Left lobe of liver (tissue), 2 donors: ENCODE results near the gene TAF5L. TPM values are rescaled to one million over a fixed set of nuclear protein-coding genes. Genes with fewer than 3 reads are reported as not detected.
"Not testable (repeated sequence)": the region's sequence is repeated elsewhere in the genome, so short reads cannot be mapped to it uniquely, and the experiment has no call there.

Experiments
- ATAC-seq: fragments of 200-7000 bp; cut with Tn5 transposase; one replicate; pipeline ENCODE4 v1.9.1; 2020; ENCODE audit warnings: mild to moderate bottlenecking, moderate library complexity
- DNase-seq: peaks from one replicate; pipeline ENCODE4 v3.0.0-alpha.2; 2020; ENCODE audit warnings: low spot score
- total RNA-seq: library from RNA; stranded (reverse); gene quantifications from one replicate; pipeline ENCODE4 v1.2.1, GENCODE V29; 2021
- donor health status: DM: no; HTN: no; CAD: no; lungs with moderate emphysema.
- donor health status: DM: no; HTN: yes; CAD: no.

The TAF5L gene
- total RNA-seq, 1 donor from 2014 or later: 9.0 TPM

- no peak for ATAC-seq
Measured at GRCh38 chr1:229613938-229614337, 12.0 kb downstream of the TAF5L start.

GRCh38 chr1:229608590-229608989 lies 17.3 kb downstream of the TAF5L start:
- no peak for DNase-seq

More at GRCh38 chr1:229613938-229614337, 12.0 kb downstream of the TAF5L start:
- no peak for DNase-seq

DNA sequence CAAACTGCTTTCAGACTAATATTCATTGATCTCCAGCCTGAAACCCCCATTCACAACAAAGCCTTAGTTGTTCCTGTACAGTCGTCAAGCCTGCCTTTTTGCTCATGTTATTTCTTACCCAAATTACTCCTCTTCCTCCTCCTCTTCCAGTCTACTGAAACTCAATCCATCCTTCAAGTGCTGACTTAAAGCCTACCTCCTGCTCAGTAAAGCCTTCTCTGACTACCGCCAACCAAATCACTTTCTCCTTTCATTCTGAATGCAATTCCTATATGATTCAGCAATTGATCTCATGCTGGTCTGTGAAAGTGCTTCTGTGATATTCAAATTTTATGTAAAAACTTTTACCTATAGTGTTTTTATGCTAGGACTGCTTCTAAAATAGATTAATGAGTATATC lies 18.6 kb downstream of the TAF5L start:
- DNase-seq (no peak), ATAC-seq (no peak)

More at GRCh38 chr1:229608590-229608989, 17.3 kb downstream of the TAF5L start:
- no peak for ATAC-seq

DNA sequence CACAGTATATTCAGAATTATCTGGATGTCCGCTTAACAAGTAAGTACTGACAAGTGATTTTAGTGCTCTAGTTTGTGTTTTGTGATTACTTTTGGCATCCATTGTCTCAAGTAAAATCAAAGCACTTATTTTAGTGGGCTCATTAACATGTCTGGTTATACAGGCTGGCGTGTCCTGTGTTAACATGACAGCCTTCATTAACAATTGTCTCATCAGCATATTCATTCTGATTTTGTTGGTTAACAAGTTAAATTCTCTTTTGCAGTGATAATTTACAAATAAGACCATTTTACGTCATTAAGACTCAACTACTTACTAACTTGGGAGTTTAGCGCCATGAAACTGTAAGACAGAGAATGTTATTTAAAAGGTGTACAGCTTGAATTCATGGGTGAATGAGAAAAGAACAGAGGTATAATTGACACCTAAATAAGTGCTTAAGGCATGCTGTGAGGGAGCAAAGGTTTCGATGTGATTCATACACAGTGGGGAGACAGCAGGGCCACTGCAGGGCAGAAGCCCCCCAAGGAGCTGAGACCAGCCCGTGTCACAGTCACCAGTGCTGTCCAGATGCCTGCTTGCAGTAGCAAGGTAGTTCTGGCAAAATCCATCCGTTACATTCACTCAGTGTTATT lies 22.4 kb downstream of the TAF5L start:
- ATAC-seq: no peak

DNA sequence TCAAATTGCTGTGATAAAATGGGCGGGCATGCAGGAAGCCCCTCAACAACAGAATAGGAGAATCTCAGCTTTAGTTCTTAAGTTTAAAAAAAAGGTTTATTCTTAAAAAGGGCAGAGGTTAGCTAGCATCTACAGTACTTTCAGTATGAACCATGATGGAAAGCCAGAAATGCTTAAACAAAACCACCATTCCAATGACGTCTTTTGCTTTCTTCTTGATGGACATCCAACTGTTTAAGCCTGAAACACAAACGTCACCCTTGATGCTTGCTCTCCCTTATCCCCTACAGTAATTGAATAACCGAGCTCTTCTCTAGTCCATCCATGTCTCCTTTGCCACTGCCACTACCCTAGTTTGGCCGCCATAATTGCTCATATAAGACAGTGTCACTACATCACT lies 25.7 kb downstream of the TAF5L start:
- no peak for DNase-seq
- ATAC-seq: no peak

More for the DNA sequence above, 22.4 kb downstream of the TAF5L start:
- DNase-seq: no peak

DNA sequence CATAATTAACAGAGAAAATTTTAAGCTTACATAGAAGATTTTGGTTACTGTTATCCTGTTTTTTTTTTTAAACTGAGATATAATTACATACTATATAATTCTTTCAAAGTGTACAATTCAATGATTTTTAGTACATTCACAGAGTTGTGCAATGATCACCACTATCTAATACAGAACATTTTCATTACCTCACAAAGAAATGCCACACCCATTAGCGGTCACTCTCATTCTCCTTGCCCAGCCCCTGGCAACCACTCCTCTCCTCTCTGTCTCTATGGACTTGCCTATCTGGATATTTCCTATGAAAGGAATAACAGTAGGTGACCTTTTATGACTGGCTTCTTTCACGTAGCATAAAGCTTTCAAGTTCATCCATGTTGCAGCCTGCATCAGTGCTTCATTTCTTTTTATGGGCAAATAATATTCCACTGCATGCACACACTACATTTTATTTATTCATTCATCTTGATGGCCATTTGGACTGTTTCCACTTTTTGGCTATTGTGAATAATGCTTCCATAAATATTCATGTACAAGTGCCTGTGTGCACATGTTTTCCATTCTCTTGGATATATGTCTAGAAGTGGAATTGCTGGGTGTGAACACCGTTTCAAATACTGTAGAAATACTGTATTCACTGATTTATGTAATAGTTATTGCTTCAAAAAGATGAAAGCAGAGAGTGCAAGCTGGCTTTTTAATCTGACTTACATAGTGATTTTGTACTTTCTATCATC lies 26.5 kb downstream of the TAF5L start:
- ATAC-seq: no peak

DNA sequence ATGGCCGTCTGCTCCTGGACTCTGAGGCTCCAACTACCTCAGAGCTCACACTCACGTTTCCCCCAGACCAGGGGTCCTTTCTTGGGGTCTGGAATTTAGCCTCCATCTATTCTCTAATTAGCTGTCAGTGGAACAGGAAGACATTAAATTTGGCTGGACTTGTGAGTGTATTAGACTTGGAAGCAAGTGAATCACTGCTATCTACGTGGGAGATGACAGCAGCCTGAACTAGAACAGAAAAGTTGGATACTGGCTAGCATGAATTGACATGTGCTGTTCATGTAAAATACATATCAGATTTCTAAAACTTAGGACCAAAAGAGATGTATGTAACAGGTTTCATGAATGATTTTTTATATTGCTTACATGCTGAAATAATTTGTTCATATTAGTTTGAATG lies 28.0 kb downstream of the TAF5L start:
- DNase-seq: no peak
- ATAC-seq: no peak

More for the DNA sequence above, 26.5 kb downstream of the TAF5L start:
- DNase-seq: no peak

GRCh38 chr1:229596925-229597699 lies 28.8 kb downstream of the TAF5L start:
- ATAC-seq (no peak), DNase-seq (no peak)

- not testable (repeated sequence) for ATAC-seq, DNase-seq
Measured at GRCh38 chr1:229595876-229596275, 30.0 kb downstream of the TAF5L start.

DNA sequence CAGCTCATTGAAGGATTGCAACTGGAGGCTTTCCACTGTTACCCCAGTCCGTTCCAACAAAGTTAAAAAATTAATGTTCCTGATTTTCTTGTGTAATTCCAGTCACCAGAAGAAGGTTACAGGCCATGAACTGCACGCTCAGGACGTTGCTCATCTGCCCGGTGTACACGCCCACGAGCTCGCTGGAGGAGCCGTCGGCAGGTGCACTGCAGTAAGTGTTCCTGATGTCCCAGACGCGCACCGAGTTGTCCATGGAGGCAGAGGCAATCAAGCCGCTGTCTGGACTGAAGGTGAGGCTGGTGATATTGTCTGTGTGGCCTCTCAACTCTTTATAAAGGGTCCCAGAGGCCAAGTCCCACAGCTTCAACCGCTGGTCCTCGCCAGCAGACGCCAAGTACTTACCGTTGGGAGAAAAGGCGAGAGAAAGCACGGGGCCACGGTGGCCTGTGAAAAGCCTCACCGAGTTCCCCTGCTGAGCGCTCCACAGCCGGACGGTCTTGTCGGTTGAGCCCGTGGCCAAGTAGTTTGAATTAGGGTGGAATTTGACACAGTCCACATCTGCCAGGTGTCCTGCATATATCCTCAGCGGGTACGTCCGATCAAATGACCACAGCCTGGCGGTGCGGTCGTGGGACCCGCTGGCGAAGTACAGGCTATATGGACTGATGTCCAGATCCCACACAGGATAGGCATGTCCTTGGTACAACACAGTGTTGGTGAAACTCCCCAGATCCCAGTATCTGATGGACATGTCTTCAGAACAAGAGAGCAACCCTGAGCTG lies 31.5 kb downstream of the TAF5L start:
- no peak for DNase-seq
- ATAC-seq: no peak

DNA sequence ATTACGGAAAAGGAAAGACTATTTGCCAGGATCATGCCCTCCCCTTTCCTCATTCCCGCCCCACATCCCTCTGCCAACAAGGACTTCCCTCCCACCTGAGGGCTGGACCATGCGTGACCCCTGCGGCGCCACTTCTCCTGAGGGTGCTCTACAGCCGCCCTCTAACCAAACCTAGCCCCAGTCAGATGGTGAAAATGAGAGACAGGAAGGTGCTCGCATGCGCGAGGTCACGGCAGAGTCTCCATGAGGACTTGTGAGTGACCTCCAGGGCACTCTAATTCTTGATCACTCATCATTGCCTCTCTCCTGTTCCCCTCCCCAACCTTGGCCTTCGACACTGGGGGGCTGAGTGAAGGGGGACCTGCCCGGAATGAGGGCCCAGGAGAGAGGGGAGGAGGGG lies 32.1 kb downstream of the TAF5L start:
- DNase-seq: no peak
- no peak for ATAC-seq

DNA sequence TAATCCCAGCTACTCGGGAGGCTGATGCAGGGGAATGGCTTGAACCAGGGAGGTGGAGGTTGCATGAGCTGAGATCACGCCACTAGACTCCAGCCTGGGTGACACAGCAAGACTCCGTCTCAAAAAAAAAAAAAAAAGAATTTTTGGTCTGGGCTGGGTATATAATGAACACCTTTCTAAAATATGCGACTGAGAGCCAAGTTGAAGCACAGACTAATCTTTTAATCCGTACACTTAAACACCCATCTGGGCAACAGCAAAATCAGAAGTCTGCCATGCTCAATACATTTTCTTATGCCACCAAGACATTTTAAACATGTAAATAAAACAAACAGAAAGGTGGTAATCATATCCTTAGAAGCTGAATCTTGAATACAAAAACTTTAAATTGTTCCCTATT lies 35.8 kb downstream of the TAF5L start:
- no peak for ATAC-seq
- DNase-seq: no peak

DNA sequence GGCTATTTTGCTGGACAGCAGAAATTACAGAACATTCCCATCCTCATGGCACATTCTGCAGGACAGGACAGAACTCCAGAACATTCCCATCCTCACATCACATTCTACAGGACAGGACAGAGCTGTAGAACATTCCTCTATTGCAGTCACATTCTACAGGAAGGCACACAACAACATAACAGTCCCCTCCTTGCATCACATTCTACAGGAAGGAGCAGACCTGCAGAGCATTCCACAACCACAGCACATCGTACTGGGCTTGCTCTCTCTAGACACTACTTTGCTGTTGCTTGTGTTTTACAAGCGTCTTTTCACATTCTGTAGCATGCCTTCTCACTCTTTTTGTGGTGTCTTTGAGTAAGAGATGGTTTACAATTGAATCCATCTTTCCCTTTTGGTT lies 40.6 kb downstream of the TAF5L start:
- DNase-seq: no peak

GRCh38 chr1:229582715-229583114 lies 43.2 kb downstream of the TAF5L start:
- DNase-seq (no peak), ATAC-seq (no peak)

More for the DNA sequence above, 40.6 kb downstream of the TAF5L start:
- no peak for ATAC-seq

- ATAC-seq: peak; percentile 77
- DNase-seq: peak; percentile 54
Measured at GRCh38 chr1:229582011-229582694, 43.8 kb downstream of the TAF5L start.

- no peak for ATAC-seq
Measured at GRCh38 chr1:229581485-229581884, 44.4 kb downstream of the TAF5L start.

GRCh38 chr1:229579059-229579673 lies 46.8 kb downstream of the TAF5L start:
- peak; percentile 52 for DNase-seq
- ATAC-seq: peak; percentile 83

More at GRCh38 chr1:229581485-229581884, 44.4 kb downstream of the TAF5L start:
- DNase-seq: no peak

DNA sequence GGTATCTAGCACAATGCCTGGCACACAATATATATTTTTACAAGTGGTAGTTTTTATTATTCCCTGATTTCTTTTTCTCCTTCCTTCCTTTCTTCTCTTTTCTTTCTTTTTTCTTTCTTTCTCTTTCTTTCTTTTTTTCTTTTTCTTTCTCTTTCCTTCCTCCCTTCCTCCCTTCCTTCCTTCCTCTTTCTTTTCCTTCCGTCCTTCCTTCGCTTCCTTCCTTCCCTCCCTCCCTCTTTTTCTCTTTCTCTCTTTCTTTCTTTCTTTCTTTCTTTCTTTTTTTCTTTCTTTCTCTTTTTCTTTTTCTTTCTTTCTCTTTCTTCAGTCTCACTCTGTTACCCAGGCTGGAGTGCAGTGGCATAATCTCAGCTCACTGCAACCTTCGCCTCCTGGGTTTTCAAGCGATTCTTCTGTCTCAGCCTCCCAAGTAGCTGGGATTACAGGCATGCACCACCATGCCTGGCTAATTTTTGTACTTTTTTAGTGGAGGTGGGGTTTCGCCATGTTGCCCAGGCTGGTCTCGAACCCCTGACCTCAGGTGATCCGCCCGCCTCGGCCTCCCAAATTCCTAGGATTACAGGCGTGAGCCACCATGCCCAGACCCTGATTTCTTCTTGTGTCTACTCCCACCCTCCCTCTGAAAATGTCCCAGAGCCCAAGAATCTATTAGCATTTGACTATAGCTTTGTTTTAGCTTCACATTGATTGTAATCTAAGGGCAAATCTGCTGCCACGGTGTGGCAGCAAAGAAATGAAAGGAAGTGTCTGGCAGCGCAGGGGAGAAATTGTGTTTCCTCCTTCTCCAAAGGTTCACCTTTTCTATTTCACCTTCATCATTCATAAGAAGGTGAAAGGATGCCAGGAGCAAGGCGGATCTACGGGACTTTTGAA lies 47.5 kb downstream of the TAF5L start:
- ATAC-seq (peak; percentile 15), DNase-seq (no peak)
